ENCODE results near the gene GDF11.

GDF11 gene

DNA sequence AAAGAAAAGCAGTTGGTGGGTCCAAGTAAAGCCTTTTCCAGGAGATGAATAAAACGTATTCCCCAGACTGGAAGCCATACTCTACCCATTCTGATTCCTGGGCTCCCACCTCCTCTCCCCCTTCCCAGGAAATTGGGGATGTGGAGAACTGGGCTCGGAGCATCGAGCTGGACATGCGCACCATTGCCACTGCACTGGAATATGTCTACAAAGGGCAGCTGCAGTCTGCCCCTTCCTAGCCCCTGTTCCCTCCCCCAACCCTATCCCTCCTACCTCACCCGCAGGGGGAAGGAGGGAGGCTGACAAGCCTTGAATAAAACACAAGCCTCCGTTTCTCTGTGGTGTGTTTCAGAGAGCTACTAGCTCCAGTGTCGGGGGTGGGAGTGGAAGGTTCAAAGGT lies 23.6 kb upstream of the GDF11 start:
- no peaks in the 10 kb centered on the region for H4K20me1 ChIP-seq (ENCODE audit: control insufficient read depth, insufficient read depth, low read depth, low read length)
- no peak overlapping the region for H3K4me3 ChIP-seq (ENCODE audit: low read length)
- no peaks in the 10 kb centered on the region for H3K27me3 ChIP-seq (ENCODE audit: control insufficient read depth, low read length)
- H3K79me2 ChIP-seq (ENCODE audit: control insufficient read depth, low read length): peaks cover 19% of the 10 kb centered on the region
- H3K9me2 ChIP-seq (replicated peaks; ENCODE audit: control insufficient read depth, low read length): no peaks in the 10 kb centered on the region
- H3K9me3 ChIP-seq (ENCODE audit: control insufficient read depth, insufficient read depth, low read length): no peaks in the 10 kb centered on the region
- no peak for TF ChIP-seq EZH2phosphoT487 (IDR thresholded peaks at IDR 0.05; ENCODE audit: borderline replicate concordance, low read length)
- TF ChIP-seq, protein P1, sequence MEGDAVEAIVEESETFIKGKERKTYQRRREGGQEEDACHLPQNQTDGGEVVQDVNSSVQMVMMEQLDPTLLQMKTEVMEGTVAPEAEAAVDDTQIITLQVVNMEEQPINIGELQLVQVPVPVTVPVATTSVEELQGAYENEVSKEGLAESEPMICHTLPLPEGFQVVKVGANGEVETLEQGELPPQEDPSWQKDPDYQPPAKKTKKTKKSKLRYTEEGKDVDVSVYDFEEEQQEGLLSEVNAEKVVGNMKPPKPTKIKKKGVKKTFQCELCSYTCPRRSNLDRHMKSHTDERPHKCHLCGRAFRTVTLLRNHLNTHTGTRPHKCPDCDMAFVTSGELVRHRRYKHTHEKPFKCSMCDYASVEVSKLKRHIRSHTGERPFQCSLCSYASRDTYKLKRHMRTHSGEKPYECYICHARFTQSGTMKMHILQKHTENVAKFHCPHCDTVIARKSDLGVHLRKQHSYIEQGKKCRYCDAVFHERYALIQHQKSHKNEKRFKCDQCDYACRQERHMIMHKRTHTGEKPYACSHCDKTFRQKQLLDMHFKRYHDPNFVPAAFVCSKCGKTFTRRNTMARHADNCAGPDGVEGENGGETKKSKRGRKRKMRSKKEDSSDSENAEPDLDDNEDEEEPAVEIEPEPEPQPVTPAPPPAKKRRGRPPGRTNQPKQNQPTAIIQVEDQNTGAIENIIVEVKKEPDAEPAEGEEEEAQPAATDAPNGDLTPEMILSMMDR (IDR thresholded peaks at IDR 0.05; ENCODE audit: low read depth, low read length, poor library complexity, severe bottlenecking): no peak
- H3K4me2 ChIP-seq (ENCODE audit: low read length): no peak overlapping the region
- peaks cover 30% of the 10 kb centered on the region for H3K4me1 ChIP-seq (ENCODE audit: control insufficient read depth, low read length)
- H3K27ac ChIP-seq (ENCODE audit: low read depth, low read length): no peak overlapping the region
- peaks cover 3% of the 10 kb centered on the region; the same call in 1 of the 2 replicates for H3F3A ChIP-seq (ENCODE audit: control insufficient read depth, insufficient read depth)
- peaks cover 24% of the 10 kb centered on the region for H3K36me3 ChIP-seq (ENCODE audit: control insufficient read depth, low read length)

DNA sequence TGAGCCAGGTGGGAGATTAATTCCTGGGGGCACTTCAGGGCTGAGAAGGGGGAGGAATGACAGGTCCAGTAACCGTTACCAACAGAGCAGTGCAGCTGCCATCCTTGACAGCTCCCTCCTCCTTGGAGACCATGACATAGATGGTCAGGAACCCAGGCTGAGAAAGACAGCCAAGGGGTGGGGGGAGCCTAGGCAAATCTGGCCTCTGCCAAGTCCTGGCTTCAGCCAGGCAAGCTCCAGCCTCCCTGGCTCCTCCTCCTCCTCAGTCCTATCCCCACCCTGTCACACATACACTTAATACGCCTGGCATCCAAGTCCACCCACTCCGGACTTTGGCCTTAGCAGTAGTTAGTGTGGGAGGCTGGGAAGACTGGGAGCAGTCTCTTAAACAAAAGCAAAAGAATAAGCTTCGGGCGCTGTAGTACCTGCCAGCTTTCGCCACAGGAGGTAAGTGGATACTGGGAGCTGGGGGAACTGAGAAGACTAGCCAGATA lies 22.8 kb upstream of the GDF11 start, which contains the start of gene RDH5:
TSS of gene RDH5 (plus strand) at position 323 of the 494 bp plus-strand sequence. CDS start 792 bp downstream, outside the sequence.
- H3K27me3 ChIP-seq (ENCODE audit: control insufficient read depth, low read length): no peaks in the 10 kb centered on the region
- no peak within 1 kb of the TSS for H3K4me3 ChIP-seq (ENCODE audit: low read length)
- no peaks in the 10 kb centered on the region for H4K20me1 ChIP-seq (ENCODE audit: control insufficient read depth, insufficient read depth, low read depth, low read length)
- H3F3A ChIP-seq (ENCODE audit: control insufficient read depth, insufficient read depth): peaks cover 4% of the 10 kb centered on the region; the same call in 1 of the 2 replicates
- H3K9me2 ChIP-seq (replicated peaks; ENCODE audit: control insufficient read depth, low read length): no peaks in the 10 kb centered on the region
- TF ChIP-seq EZH2phosphoT487 (IDR thresholded peaks at IDR 0.05; ENCODE audit: borderline replicate concordance, low read length): no peak
- TF ChIP-seq, protein P1 (IDR thresholded peaks at IDR 0.05; ENCODE audit: low read depth, low read length, poor library complexity, severe bottlenecking): no peak
- H3K79me2 ChIP-seq (ENCODE audit: control insufficient read depth, low read length): peaks cover 19% of the 10 kb centered on the region
- H3K9me3 ChIP-seq (ENCODE audit: control insufficient read depth, insufficient read depth, low read length): no peaks in the 10 kb centered on the region
- H3K36me3 ChIP-seq (ENCODE audit: control insufficient read depth, low read length): peaks cover 32% of the 10 kb centered on the region
- H3K4me1 ChIP-seq (ENCODE audit: control insufficient read depth, low read length): peaks cover 35% of the 10 kb centered on the region
- H3K27ac ChIP-seq (ENCODE audit: low read depth, low read length): no peak within 1 kb of the TSS
- no peak within 1 kb of the TSS for H3K4me2 ChIP-seq (ENCODE audit: low read length)

DNA sequence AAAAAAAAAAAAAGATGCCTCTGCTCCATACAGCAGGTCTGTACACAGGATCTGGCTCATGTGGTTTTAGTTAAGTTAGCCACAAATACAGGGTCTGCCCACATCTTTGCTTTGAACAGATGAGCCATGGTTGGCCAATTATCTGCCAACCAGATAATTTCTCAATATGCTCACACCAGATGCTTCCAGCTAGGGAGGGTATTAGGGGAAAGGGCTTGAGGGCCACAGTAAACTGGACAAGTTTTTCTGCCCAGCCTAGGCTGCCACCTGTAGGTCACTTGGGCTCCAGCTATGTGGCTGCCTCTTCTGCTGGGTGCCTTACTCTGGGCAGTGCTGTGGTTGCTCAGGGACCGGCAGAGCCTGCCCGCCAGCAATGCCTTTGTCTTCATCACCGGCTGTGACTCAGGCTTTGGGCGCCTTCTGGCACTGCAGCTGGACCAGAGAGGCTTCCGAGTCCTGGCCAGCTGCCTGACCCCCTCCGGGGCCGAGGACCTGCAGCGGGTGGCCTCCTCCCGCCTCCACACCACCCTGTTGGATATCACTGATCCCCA lies 22.0 kb upstream of the GDF11 start:
- H3K4me2 ChIP-seq (ENCODE audit: low read length): no peak overlapping the region
- no peaks in the 10 kb centered on the region for H3K27me3 ChIP-seq (ENCODE audit: control insufficient read depth, low read length)
- H3K9me3 ChIP-seq (ENCODE audit: control insufficient read depth, insufficient read depth, low read length): no peaks in the 10 kb centered on the region
- peaks cover 36% of the 10 kb centered on the region for H3K36me3 ChIP-seq (ENCODE audit: control insufficient read depth, low read length)
- no peak overlapping the region for H3K4me3 ChIP-seq (ENCODE audit: low read length)
- H4K20me1 ChIP-seq (ENCODE audit: control insufficient read depth, insufficient read depth, low read depth, low read length): no peaks in the 10 kb centered on the region
- peaks cover 28% of the 10 kb centered on the region for H3K4me1 ChIP-seq (ENCODE audit: control insufficient read depth, low read length)
- no peak for TF ChIP-seq EZH2phosphoT487 (IDR thresholded peaks at IDR 0.05; ENCODE audit: borderline replicate concordance, low read length)
- TF ChIP-seq, protein P1 (IDR thresholded peaks at IDR 0.05; ENCODE audit: low read depth, low read length, poor library complexity, severe bottlenecking): peak; percentile 24
- peaks cover 6% of the 10 kb centered on the region; the same call in 1 of the 2 replicates for H3F3A ChIP-seq (ENCODE audit: control insufficient read depth, insufficient read depth)
- no peak overlapping the region for H3K27ac ChIP-seq (ENCODE audit: low read depth, low read length)
- no peaks in the 10 kb centered on the region for H3K9me2 ChIP-seq (replicated peaks; ENCODE audit: control insufficient read depth, low read length)
- peaks cover 19% of the 10 kb centered on the region for H3K79me2 ChIP-seq (ENCODE audit: control insufficient read depth, low read length)

All from DOHH2 (cell line).